ENCODE data around the gene RTL1. TPM values are rescaled to one million over a fixed set of nuclear protein-coding genes. Genes with fewer than 3 reads are reported as not detected.

The RTL1 gene
- total RNA-seq, 1 experiment from 2014 or later: not detected

DNA sequence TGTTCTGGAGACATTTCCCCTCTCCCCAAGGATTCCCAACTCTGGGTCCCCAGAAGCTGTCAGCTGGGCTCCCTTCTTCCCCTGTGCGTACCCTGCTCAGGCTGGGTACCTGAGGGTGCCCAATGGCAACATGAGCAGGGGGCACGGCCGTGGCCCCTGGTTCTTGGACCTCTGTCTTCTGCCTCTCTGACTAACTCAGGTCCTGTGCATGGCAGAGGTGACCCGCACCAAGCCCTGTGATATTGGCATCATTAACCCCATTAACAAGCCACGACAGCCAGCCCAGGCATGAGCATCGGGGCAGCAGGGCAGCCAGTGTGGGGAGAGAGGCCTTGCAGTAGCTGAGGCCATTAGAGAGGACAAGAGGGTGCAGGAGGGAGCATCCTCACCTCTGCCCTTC, 28.4 kb downstream of the RTL1 start:
- Histone ChIP-seq H4K20me1 (ENCODE audit: insufficient read depth, low read depth, low read length) (no peaks in the 10 kb centered on the region), H3K4me1 (ENCODE audit: low read length) (no peaks in the 10 kb centered on the region), H3K4me2 (ENCODE audit: low read depth, low read length, poor library complexity, severe bottlenecking) (no peak overlapping the region), H3K27ac (ENCODE audit: low read length) (no peak overlapping the region), H3K9ac (ENCODE audit: low read length) (no peak overlapping the region), H3K9me2 (replicated peaks; ENCODE audit: insufficient read depth, low read length) (no peaks in the 10 kb centered on the region), H3K9me3 (ENCODE audit: low read length) (no peaks in the 10 kb centered on the region), H3K27me3 (ENCODE audit: low read length) (no peaks in the 10 kb centered on the region), H2AFZ (ENCODE audit: low read length) (no peak overlapping the region), H3K4me3 (ENCODE audit: low read length) (no peak overlapping the region), H3K79me2 (ENCODE audit: low read length) (no peaks in the 10 kb centered on the region), H3K36me3 (ENCODE audit: insufficient read depth, low read length) (no peaks in the 10 kb centered on the region)
- DNase-seq: no peak

DNA sequence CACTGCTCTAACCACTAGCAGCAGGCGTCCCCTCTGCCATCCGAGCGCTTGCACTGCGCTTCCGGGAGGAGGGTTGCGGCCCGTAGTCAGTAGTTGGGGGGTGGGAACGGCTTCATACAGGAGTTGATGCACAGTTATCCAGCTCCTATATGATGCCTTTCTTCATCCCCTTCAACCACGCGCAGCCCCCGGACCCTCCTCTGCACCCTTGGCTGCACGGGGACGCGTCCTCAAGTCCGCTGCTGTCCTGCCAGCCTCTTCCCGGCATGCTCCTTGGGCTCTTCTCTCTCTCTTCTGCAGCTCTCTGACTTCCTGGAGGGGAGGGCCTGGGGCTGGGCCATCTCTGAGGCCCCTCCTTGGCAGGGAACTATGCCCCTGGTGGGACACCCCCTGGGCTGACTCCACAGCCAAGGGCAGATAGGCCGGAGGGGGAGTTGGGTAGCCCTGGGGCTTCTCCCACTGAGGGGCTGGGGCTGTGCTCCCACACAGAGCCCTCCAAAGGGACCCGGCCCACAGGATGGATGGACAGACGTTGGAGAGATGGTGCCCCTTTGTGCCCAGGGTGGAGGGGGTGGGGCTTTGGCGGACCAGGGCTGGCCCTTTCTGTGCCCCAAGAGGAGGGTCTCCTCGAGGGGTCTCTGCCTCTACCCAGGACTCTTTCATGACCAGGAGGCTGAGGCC, 29.0 kb downstream of the RTL1 start:
- Histone ChIP-seq H3K9me3 (ENCODE audit: low read length) (no peaks in the 10 kb centered on the region), H3K4me2 (ENCODE audit: low read depth, low read length, poor library complexity, severe bottlenecking) (no peak overlapping the region), H3K4me3 (ENCODE audit: low read length) (no peak overlapping the region)

DNA sequence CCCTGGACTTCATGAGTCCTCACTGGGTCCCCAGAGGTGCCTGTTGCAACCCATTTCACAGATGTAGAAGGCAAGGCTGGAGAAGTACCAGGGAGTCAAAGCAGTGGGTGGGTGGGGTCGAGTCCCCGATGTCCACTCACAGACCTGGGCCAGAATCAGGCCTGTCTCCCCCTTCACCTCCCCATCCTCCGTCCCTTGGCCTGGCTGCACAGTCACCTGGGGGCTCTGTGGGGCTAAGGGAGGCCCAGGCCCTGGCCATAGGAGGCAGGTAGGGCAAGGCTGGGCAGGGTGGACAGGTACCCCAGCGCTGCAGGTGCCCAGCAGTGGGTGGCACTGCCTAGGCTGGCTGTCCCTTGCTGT, 29.5 kb downstream of the RTL1 start:
- H3K79me2 ChIP-seq (ENCODE audit: low read length): no peaks in the 10 kb centered on the region
- no peak for DNase-seq
- no peak overlapping the region for H3K27ac ChIP-seq (ENCODE audit: low read length)
- no peaks in the 10 kb centered on the region for H3K9me3 ChIP-seq (ENCODE audit: low read length)
- no peak overlapping the region for H3K4me3 ChIP-seq (ENCODE audit: low read length)
- H3K36me3 ChIP-seq (ENCODE audit: insufficient read depth, low read length): no peaks in the 10 kb centered on the region
- no peaks in the 10 kb centered on the region for H3K27me3 ChIP-seq (ENCODE audit: low read length)
- H2AFZ ChIP-seq (ENCODE audit: low read length): no peak overlapping the region
- no peaks in the 10 kb centered on the region for H3K4me1 ChIP-seq (ENCODE audit: low read length)
- H3K4me2 ChIP-seq (ENCODE audit: low read depth, low read length, poor library complexity, severe bottlenecking): no peak overlapping the region
- H4K20me1 ChIP-seq (ENCODE audit: insufficient read depth, low read depth, low read length): no peaks in the 10 kb centered on the region
- no peaks in the 10 kb centered on the region for H3K9me2 ChIP-seq (replicated peaks; ENCODE audit: insufficient read depth, low read length)
- H3K9ac ChIP-seq (ENCODE audit: low read length): no peak overlapping the region

More for the DNA sequence above, 29.0 kb downstream of the RTL1 start:
- no peak overlapping the region for H3K9ac ChIP-seq (ENCODE audit: low read length)
- no peaks in the 10 kb centered on the region for H3K27me3 ChIP-seq (ENCODE audit: low read length)
- no peaks in the 10 kb centered on the region for H3K79me2 ChIP-seq (ENCODE audit: low read length)
- H3K27ac ChIP-seq (ENCODE audit: low read length): no peak overlapping the region
- no peaks in the 10 kb centered on the region for H3K9me2 ChIP-seq (replicated peaks; ENCODE audit: insufficient read depth, low read length)
- DNase-seq: no peak
- H4K20me1 ChIP-seq (ENCODE audit: insufficient read depth, low read depth, low read length): no peaks in the 10 kb centered on the region
- no peaks in the 10 kb centered on the region for H3K4me1 ChIP-seq (ENCODE audit: low read length)
- no peaks in the 10 kb centered on the region for H3K36me3 ChIP-seq (ENCODE audit: insufficient read depth, low read length)
- H2AFZ ChIP-seq (ENCODE audit: low read length): no peak overlapping the region

DNA sequence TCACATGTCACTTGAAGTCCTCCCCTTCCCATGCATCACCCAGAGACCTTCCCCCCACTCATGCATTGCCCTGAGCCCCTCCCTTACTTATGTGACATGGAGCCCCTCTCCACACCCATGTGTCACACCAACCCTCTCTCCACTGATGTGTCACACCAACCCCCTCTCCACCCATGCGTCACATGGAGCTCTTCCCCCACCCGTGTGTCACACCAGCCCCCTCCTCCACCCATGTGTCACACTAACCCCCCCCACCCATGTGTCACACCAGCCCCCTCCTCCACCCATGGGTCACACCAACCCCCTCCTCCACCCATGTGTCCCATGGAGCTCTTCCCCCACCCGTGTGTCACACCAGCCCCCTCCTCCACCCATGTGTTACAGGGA, 30.4 kb downstream of the RTL1 start:
- no peaks in the 10 kb centered on the region for H3K9me3 ChIP-seq (ENCODE audit: low read length)
- H3K36me3 ChIP-seq (ENCODE audit: insufficient read depth, low read length): no peaks in the 10 kb centered on the region
- no peaks in the 10 kb centered on the region for H3K9me2 ChIP-seq (replicated peaks; ENCODE audit: insufficient read depth, low read length)
- no peak overlapping the region for H3K4me2 ChIP-seq (ENCODE audit: low read depth, low read length, poor library complexity, severe bottlenecking)
- no peaks in the 10 kb centered on the region for H3K4me1 ChIP-seq (ENCODE audit: low read length)
- no peak overlapping the region for H3K9ac ChIP-seq (ENCODE audit: low read length)
- DNase-seq: no peak
- no peaks in the 10 kb centered on the region for H3K27me3 ChIP-seq (ENCODE audit: low read length)
- H3K27ac ChIP-seq (ENCODE audit: low read length): no peak overlapping the region
- no peak overlapping the region for H2AFZ ChIP-seq (ENCODE audit: low read length)
- no peaks in the 10 kb centered on the region for H3K79me2 ChIP-seq (ENCODE audit: low read length)
- H3K4me3 ChIP-seq (ENCODE audit: low read length): no peak overlapping the region
- H4K20me1 ChIP-seq (ENCODE audit: insufficient read depth, low read depth, low read length): no peaks in the 10 kb centered on the region

DNA sequence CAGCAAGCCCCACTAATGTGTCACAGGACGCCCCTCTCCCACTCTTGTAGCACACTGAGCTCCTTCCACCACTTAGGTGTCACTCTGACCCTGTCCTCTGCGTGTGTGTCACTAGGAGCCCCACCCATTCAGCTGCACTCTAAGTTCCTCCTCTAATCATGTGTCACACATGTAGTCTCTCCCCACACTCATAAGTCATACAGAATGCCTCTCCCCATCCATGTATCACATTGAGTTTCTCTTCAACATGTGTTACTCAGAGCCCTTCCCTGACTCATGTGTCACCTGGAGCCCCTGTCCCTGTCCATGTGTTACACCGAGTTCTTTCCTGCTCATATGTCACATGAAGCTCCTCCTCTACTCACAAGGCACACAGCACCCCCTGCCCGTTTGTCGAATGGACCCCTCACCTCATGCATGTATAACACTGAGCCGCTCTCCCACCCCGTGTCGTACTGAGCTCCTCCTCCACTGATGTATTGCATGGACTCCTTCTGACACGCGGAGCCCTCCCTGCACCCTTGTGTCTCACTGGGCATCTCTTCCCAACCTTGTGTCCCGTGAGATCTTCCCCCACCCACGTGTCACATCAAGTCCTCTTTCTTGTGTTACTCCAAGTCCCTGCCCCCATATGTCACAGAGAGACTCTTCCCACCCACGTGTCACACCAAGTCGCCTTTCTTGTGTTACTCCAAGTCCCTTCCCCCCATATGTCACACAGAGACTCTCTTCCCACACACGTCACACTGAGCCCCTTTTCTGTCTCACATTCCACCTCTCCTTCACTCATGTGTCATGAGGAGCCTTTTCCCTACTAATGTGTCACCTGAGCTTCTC, 31.0 kb downstream of the RTL1 start:
- no peaks in the 10 kb centered on the region for H3K79me2 ChIP-seq (ENCODE audit: low read length)
- no peaks in the 10 kb centered on the region for H3K9me3 ChIP-seq (ENCODE audit: low read length)
- no peak overlapping the region for H3K4me2 ChIP-seq (ENCODE audit: low read depth, low read length, poor library complexity, severe bottlenecking)
- H3K9me2 ChIP-seq (replicated peaks; ENCODE audit: insufficient read depth, low read length): no peaks in the 10 kb centered on the region
- H3K4me1 ChIP-seq (ENCODE audit: low read length): no peaks in the 10 kb centered on the region
- no peaks in the 10 kb centered on the region for H4K20me1 ChIP-seq (ENCODE audit: insufficient read depth, low read depth, low read length)
- no peak overlapping the region for H3K9ac ChIP-seq (ENCODE audit: low read length)
- H3K4me3 ChIP-seq (ENCODE audit: low read length): no peak overlapping the region
- no peak overlapping the region for H3K27ac ChIP-seq (ENCODE audit: low read length)
- no peaks in the 10 kb centered on the region for H3K36me3 ChIP-seq (ENCODE audit: insufficient read depth, low read length)
- no peaks in the 10 kb centered on the region for H3K27me3 ChIP-seq (ENCODE audit: low read length)
- H2AFZ ChIP-seq (ENCODE audit: low read length): no peak overlapping the region
- no peak for DNase-seq

DNA sequence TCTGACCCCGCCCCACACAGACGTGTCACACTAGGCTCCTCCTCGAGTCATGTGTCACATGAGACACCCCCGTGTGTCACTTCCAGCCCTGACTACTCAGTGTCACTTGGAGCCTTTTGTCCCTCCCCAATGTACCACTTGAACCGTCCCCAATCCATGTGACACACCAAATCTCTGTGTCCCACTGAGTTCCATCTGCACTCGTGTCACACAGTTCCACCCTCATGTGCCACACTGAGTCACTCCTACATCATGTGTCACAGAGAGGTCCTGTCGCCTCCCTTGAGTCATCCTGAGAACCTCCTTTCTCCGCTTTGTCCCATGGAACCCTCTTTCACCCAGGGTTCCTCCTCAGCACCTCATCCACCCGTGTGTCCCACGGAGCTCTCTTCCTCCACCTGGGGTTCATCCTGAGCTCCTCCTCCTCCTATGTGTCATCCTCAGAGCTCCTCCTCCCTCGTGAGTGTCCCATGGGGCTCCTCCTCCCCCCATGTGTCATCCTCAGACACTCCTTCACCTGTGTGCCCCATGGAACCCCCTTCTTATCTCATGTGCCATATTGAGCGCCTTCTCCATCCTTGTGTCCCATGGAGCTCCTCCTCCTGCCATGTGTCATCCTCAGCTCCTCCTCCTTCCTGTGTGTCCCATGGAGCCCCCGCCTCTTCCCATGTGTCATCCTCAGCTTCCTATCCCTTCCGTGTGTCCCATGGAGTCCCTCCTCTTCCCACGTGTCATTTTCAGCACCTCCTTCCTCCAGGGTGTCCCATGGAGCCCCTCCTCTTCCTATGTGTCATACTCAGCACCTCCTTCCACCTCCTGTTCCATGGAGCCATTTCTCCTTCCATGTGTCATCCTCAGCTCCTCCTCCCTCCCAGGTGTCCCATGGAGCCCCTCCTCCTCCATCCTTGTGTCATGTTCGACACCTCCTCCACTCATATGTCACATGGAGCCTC, 32.0 kb downstream of the RTL1 start:
- H3K27me3 ChIP-seq (ENCODE audit: low read length): no peaks in the 10 kb centered on the region
- H3K36me3 ChIP-seq (ENCODE audit: insufficient read depth, low read length): no peaks in the 10 kb centered on the region
- H3K79me2 ChIP-seq (ENCODE audit: low read length): no peaks in the 10 kb centered on the region
- H4K20me1 ChIP-seq (ENCODE audit: insufficient read depth, low read depth, low read length): no peaks in the 10 kb centered on the region
- H3K9ac ChIP-seq (ENCODE audit: low read length): no peak overlapping the region
- no peak overlapping the region for H3K4me2 ChIP-seq (ENCODE audit: low read depth, low read length, poor library complexity, severe bottlenecking)
- H2AFZ ChIP-seq (ENCODE audit: low read length): no peak overlapping the region
- no peak overlapping the region for H3K27ac ChIP-seq (ENCODE audit: low read length)
- no peak for DNase-seq
- no peaks in the 10 kb centered on the region for H3K9me2 ChIP-seq (replicated peaks; ENCODE audit: insufficient read depth, low read length)
- H3K4me3 ChIP-seq (ENCODE audit: low read length): no peak overlapping the region
- H3K9me3 ChIP-seq (ENCODE audit: low read length): no peaks in the 10 kb centered on the region
- H3K4me1 ChIP-seq (ENCODE audit: low read length): no peaks in the 10 kb centered on the region

DNA sequence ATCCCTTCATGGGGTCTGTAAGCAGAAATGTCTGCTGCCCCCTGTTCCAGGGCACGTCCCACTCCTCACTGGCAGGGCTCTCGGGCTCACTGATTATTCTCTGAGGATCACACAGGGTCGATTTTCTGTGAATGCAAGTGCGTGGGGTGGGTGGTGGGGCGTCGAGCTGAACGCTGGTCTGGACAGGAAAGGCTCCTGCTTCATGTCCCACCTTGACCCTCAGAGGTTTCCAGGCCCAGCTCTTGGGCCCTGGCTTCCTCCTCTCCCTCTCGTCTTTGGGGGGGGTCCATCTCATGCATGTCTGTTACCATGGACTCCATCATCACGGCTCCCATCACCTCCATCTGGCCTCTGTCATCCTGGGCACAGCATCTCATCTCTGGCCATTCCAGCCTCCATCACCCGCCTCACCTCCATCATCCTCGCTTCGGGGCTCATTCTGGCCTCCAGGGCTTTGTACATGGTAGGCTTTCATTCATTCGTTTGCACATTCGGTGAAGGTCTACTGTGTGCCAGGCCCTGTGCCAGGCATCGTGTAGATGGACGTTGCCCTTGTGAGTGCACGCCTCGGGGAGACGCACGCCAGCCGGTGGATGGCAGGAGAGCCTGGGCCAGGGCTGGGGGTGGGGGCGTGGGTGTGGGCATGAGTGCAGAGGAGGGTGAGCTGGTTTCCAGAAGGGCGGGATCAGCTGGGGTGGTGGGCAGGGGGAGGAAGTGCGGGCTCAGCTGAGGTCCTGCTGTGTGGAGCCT, 34.7 kb downstream of the RTL1 start:
- Histone ChIP-seq H3K9me2 (replicated peaks; ENCODE audit: insufficient read depth, low read length) (no peaks in the 10 kb centered on the region), H4K20me1 (ENCODE audit: insufficient read depth, low read depth, low read length) (no peaks in the 10 kb centered on the region), H3K9ac (ENCODE audit: low read length) (no peak overlapping the region), H3K27ac (ENCODE audit: low read length) (no peak overlapping the region), H3K4me2 (ENCODE audit: low read depth, low read length, poor library complexity, severe bottlenecking) (no peak overlapping the region), H3K36me3 (ENCODE audit: insufficient read depth, low read length) (no peaks in the 10 kb centered on the region), H3K79me2 (ENCODE audit: low read length) (no peaks in the 10 kb centered on the region), H2AFZ (ENCODE audit: low read length) (no peak overlapping the region), H3K9me3 (ENCODE audit: low read length) (no peaks in the 10 kb centered on the region), H3K27me3 (ENCODE audit: low read length) (no peaks in the 10 kb centered on the region), H3K4me3 (ENCODE audit: low read length) (no peak overlapping the region), H3K4me1 (ENCODE audit: low read length) (no peaks in the 10 kb centered on the region)
- DNase-seq: no peak
